Sigmoid colon (tissue), 4 donors: ENCODE results near the gene CNTN1.

Source experiments
- CTCF ChIP-seq, 4 experiments: fragments of 450-650 bp in 3 of 4; fragments of 200-600 bp in 1 of 4; IDR thresholded peaks; one replicate each; pipeline ENCODE4 v1.5.1; 2016 to 2019; ENCODE audit warnings: antibody characterized with exemption in 4 of 4, mild to moderate bottlenecking in 3 of 4, moderate library complexity in 2 of 4
- EP300 ChIP-seq, 4 donors: sonication (generic); formaldehyde crosslinking; IDR thresholded peaks; one replicate each; pipeline ENCODE4 v1.6.1; 2017; ENCODE audit warnings: antibody characterized with exemption in 4 of 4
- POLR2A ChIP-seq, 2 donors: fragments of 450-650 bp; IDR thresholded peaks; one replicate each; pipeline ENCODE4 v1.6.1; 2016; ENCODE audit warnings: antibody characterized with exemption in 2 of 2, mild to moderate bottlenecking in 2 of 2, moderate library complexity in 2 of 2

- no peak for TF ChIP-seq EP300 (IDR thresholded peaks at IDR 0.05)
- TF ChIP-seq CTCF (IDR thresholded peaks at IDR 0.05) = no peak
- no peak for TF ChIP-seq POLR2A (IDR thresholded peaks at IDR 0.05)
Measured at GRCh38 chr12:40735551-40736230, 43.5 kb downstream of the CNTN1 start.
